IPS-15b (cell line): Measurements from ENCODE around the gene TALDO1.
"Not testable (repeated sequence)": the region's sequence is repeated elsewhere in the genome, so short reads cannot be mapped to it uniquely, and the experiment has no call there.

Experiments used
- H3K27me3 ChIP-seq: one replicate; pipeline ENCODE4 v1.6.1; 2013; ENCODE audit warnings: low read length; ENCODE audit not compliant: control insufficient read depth, insufficient read depth
- H3K36me3 ChIP-seq: one replicate; pipeline ENCODE4 v1.6.1; 2013; ENCODE audit warnings: low read length; ENCODE audit not compliant: control insufficient read depth, insufficient read depth
- H3K4me1 ChIP-seq: one replicate; pipeline ENCODE4 v1.6.1; 2013; ENCODE audit warnings: mild to moderate bottlenecking, low read length; ENCODE audit not compliant: control insufficient read depth, insufficient read depth
- H3K4me3 ChIP-seq: one replicate; pipeline ENCODE4 v1.5.1; 2013; ENCODE audit warnings: low read depth, low read length
- H3K9ac ChIP-seq: one replicate; pipeline ENCODE4 v1.6.1; 2013; ENCODE audit warnings: low read depth, mild to moderate bottlenecking, low read length
- H3K9me3 ChIP-seq: one replicate; pipeline ENCODE4 v1.6.1; 2013; ENCODE audit warnings: mild to moderate bottlenecking, low read length; ENCODE audit not compliant: control insufficient read depth, insufficient read depth

TALDO1 gene

DNA sequence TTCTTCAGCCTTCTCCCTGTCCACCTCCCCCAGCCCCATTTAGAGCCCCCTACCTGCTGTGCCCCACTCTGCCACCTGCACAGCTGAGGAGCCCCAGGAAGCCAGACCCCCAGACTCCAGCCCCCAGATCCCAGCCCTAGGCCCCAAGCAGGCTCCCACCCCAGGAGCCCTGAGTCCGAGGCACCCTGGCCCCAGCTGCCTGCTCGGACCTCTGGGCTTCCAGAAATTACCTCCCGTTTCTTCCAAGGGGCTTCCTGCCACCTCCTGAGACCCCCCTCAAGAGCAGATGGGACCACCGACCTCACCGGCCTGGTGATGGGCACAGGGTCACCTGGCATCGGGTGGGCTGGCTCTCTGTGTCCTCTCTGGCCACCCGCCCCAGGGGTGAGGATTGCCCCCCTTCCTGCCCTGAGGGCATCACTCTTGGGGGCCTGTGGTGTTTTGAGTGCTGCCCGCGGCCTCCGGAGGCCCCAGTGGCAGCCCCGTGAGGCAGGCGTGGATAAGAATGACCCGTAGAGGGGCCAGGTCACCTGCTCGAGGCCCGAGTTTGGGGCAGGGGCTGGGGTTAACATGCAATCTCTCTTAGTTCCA lies 18.3 kb upstream of the TALDO1 start:
- no peak overlapping the region for H3K4me3 ChIP-seq
- no peak overlapping the region for H3K9ac ChIP-seq
- no peaks in the 10 kb centered on the region for H3K27me3 ChIP-seq
- peaks cover 7% of the 10 kb centered on the region for H3K4me1 ChIP-seq
- no peaks in the 10 kb centered on the region for H3K36me3 ChIP-seq
- H3K9me3 ChIP-seq, result no peaks in the 10 kb centered on the region

DNA sequence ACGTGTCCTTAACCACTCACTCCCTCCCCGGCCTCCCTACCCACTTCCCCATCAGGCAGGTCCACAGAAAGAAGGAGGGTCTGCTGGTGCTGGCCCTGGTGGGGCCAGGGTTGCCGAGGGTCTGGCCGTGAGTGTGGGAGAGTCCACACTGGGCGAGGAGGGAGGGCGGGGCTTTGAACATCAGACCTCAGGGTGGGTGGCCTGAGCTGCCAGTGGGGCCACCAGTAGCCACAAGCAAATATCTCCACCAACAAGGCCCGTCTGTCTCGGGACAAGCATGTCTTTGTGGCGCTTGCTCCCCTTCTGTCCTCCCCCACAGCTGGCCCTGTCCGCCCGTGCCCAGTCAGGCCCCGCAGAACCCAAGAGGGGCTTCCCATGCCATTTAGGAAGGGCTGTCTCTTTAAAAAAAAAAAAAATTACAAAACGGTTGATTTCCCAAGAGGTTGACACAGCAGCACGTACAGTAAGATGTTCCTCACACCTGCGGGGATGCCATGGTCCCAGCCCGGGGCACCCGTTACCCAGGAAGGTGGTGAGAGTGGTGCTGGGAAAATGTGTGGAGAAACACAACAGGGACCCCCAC lies 17.7 kb upstream of the TALDO1 start:
- Histone ChIP-seq H3K36me3 (no peaks in the 10 kb centered on the region), H3K4me3 (no peak overlapping the region), H3K4me1 (peaks cover 7% of the 10 kb centered on the region), H3K9me3 (no peaks in the 10 kb centered on the region), H3K9ac (no peak overlapping the region), H3K27me3 (no peaks in the 10 kb centered on the region)

DNA sequence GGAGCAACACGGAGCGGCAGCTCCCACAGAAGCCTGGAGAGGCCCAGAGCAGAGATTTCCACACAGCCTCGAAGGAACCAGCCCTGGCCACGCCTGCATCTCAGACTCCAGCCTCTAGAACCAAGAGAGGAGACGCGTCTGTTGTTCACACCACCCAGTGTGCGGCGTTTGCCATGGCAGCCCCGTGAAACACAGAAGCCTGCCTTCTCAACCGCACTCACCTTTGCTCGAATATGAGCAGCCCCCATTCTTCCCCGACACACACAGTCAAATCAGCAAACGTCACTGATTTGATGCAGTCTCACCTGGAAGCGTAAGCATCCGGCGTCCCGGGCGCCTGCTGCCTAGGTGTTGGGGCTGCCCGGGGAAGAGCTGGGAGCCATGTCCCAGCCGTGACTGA lies 14.2 kb upstream of the TALDO1 start:
- Histone ChIP-seq H3K4me1 (peaks cover 2% of the 10 kb centered on the region), H3K4me3 (no peak overlapping the region), H3K27me3 (no peaks in the 10 kb centered on the region), H3K9ac (peak overlapping the region; percentile 3), H3K9me3 (no peaks in the 10 kb centered on the region), H3K36me3 (no peaks in the 10 kb centered on the region)

DNA sequence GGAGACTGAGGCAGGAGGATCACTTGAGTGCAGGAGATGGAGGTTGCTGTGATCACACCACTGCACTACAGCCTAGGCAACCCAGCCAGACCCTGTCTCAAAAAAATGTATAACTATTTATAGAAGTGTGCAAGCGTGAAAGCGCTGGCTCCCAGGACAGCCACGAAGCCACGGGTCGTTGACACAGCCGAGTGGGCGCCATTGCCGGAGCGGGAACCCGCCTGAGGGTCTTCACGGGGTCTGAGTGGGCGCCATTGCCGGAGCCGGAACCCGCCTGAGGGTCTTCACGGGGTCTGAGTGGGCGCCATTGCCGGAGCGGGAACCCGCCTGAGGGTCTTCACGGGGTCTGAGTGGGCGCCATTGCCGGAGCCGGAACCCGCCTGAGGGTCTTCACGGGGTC lies 12.7 kb upstream of the TALDO1 start:
- H3K4me3 ChIP-seq, H3K36me3 ChIP-seq, H3K9me3 ChIP-seq, H3K4me1 ChIP-seq, H3K9ac ChIP-seq, H3K27me3 ChIP-seq: not testable (repeated sequence)

DNA sequence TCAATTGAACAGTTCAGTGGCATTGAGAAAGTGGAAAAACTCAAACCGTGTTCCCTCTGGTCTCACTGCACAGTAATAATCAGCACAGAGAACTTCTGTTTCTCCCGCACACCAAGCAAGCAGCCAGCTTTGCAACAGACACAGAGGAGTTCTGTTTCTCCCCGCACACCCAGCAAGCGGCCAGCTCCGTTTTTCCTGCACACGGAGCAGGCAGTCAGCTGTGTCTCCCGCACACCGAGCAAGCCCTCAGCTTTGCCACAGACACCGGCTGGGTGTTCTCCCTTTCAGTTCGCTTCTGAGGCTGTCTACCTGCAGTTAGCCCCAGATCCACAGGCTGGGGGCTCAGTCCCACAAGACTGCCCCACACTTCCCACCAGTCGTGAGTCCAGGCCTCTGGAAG lies 9.9 kb upstream of the TALDO1 start:
- no peak overlapping the region for H3K4me3 ChIP-seq

DNA sequence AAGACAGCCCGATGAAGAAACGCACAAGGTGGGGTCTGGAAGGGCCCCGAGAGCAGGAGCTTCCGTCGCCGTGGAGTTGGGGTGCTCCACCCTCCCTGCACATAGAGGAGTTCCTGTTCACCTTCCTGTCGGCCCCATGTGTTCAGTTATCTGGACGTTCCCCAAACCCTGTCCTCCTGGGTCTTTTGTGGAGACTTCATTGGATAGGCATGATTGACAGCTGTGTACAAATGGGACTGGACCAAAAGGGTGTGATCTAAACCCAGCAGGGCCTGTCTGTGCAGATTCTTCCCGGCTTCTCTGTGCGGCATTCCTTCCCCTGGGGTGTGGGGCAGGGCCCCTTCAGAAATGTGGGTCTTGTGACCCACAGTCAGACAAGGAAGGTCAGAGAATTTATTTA lies 9.4 kb upstream of the TALDO1 start:
- not testable (repeated sequence) for H3K27me3 ChIP-seq, H3K4me3 ChIP-seq, H3K36me3 ChIP-seq, H3K9me3 ChIP-seq, H3K9ac ChIP-seq, H3K4me1 ChIP-seq

More for the DNA sequence above, 9.9 kb upstream of the TALDO1 start:
- Histone ChIP-seq H3K4me1 (peaks cover 2% of the 10 kb centered on the region), H3K36me3 (no peaks in the 10 kb centered on the region), H3K9ac (no peak overlapping the region), H3K9me3 (no peaks in the 10 kb centered on the region), H3K27me3 (no peaks in the 10 kb centered on the region)

DNA sequence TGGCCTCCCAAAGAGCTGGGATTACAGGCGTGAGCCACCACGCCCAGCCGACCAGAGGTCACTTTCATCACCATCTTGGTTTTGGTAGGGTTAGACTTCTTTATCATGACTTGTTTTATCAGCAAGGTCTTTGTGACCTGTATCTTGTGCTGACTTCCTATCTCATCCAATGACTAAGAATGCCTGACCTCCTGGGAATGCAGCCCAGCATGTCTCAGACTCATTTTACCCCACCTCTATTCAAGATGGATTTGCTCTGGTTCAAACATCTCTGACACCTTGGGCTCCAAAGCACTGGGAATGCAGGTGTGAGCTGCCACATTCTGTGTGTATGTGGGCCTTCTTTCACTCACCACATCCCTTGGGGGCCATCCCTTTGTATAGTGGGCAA lies 5.1 kb upstream of the TALDO1 start:
- no peaks in the 10 kb centered on the region for H3K9me3 ChIP-seq
- H3K4me3 ChIP-seq, result no peak overlapping the region
- H3K4me1 ChIP-seq, result peaks cover 9% of the 10 kb centered on the region
- H3K9ac ChIP-seq, result no peak overlapping the region
- no peaks in the 10 kb centered on the region for H3K36me3 ChIP-seq
- no peaks in the 10 kb centered on the region for H3K27me3 ChIP-seq

DNA sequence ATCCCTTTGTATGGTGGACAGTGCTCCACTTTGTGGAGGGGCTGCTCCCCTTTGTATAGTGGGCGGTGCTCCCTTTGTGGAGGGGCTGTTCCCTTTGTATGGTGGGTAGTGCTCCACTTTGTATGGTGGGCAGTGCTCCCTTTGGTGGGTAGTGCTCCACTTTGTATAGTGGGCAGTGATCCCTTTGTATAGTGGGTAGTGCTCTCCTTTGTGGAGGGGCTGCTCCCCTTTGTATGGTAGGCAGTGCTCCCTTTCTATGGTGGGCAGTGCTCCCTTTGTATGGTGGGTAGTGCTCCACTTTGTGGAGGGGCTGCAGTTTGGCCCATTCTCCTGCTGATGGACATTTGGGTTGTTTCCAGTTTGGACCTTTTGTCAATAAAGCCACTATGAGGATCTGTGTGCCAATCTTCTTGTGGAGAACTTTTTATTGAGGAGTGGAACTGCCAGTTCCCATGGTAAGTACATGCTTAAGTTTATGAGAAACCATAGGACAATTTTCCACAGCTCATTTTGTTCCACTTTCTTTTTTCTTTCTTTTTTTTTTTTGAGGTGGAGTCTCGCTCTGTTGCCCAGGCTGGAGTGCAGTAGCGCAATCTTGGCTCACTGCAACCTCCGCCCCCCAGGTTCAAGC lies 4.6 kb upstream of the TALDO1 start:
- no peaks in the 10 kb centered on the region for H3K36me3 ChIP-seq
- H3K4me1 ChIP-seq, result peaks cover 9% of the 10 kb centered on the region
- H3K9me3 ChIP-seq, result no peaks in the 10 kb centered on the region
- no peak overlapping the region for H3K4me3 ChIP-seq
- no peaks in the 10 kb centered on the region for H3K27me3 ChIP-seq
- no peak overlapping the region for H3K9ac ChIP-seq

DNA sequence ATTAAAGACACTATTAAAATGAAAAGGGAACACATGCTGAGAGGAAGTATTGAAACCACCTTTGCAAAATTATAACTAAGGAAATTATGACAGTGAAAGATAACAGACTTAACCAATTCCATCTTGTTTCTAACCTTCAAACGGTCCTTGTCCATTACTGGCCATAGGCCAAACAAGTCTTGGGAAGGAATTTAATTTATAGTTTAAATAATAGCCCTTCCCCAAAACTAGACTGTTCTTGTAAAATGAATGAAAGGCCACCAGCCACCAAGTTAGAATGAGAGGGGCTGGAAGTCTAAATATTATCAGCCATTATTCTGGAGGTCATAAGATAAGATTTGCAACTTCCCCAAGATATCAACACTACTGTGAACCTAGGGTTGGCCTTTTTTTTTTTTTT lies 1.8 kb upstream of the TALDO1 start:
- Histone ChIP-seq H3K36me3 (peaks cover 5% of the 10 kb centered on the region), H3K4me1 (peaks cover 11% of the 10 kb centered on the region), H3K9me3 (no peaks in the 10 kb centered on the region), H3K27me3 (no peaks in the 10 kb centered on the region), H3K9ac (no peak overlapping the region), H3K4me3 (no peak overlapping the region)

DNA sequence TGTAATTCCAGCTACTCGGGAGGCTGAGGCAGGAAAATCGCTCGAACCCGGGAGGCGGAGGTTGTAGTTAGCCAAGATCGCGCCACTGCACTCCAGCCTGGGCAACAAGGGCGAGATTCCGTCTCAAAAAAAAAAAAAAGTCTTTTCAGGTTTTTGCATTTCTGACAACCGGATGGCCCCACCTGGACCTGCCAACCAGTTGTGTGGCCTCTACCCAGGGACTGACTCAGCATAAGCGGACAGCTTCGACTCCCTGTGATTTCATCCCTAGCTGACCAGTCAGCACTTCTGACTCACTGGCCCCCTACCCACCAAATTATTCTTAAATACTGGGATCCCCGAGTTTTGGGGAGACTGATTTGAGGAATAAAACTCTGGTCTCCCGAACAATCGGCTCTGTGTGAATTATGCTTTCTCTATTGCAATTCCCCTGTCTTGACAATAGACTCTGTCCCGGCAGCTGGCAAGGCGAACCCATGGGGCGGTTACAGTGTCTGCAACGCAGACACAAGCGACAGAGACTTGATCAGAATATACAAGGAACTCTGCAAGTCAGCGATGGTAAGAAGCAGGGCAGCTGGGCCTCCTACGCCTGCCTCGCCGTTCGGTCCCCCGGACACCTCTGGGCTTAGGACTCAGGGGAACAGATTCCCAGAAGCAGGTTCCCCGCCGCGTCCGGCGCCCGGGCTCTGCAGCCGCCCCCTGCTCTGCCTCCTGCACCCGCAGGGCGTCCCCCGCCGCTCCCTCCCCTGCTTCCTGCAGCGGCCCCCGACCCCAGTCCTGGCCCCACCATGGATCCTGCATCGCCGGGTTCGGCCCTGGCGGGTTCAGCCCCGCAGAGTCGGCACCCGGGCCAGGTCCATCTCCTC lies 741 bp upstream of the TALDO1 start:
- peaks cover 11% of the 10 kb centered on the region for H3K4me1 ChIP-seq
- H3K27me3 ChIP-seq, result no peaks in the 10 kb centered on the region
- H3K4me3 ChIP-seq, result peak overlapping the region; percentile 84
- peaks cover 5% of the 10 kb centered on the region for H3K36me3 ChIP-seq
- peak overlapping the region; percentile 76 for H3K9ac ChIP-seq
- H3K9me3 ChIP-seq, result no peaks in the 10 kb centered on the region

DNA sequence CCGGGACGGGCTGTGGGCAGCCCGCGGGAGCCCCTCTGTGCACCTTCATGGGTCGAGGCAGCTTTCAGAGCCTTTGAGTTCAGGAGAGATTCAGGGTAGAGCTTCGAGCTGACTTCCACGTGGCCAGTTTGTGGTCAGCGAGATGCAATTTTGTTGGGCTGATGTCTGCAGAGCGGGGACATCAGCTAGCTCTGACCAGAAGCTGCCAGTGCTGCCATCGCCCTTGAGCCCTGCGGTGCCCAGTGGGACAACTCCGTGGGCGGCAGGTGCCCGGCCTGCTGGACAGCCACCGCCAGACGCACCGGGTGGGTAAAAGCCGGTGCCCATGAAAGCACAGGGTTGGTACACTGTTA lies 719 bp downstream of the TALDO1 start:
- Histone ChIP-seq H3K4me1 (peaks cover 11% of the 10 kb centered on the region), H3K9ac (peak overlapping the region; percentile 79), H3K9me3 (no peaks in the 10 kb centered on the region), H3K4me3 (peak overlapping the region; percentile 58), H3K36me3 (peaks cover 8% of the 10 kb centered on the region), H3K27me3 (no peaks in the 10 kb centered on the region)

DNA sequence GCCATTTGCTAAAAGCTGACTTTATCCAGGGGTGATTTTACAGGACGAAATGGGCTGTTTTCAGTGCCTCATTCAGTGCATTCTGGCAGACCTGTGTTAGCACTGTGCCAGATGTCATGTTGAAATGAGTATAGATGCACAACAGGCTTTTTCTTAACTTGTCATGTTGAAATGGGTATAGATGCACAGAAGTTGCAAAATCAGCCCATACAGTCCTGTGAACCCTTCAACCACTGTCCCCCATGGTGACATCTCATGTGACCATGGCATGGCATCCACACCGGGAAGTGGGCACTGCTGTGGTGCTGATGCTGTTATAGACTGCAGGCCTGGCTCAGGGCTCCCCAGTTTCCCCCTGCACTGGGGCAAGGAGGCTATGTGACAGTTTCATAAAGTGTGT lies 2.5 kb downstream of the TALDO1 start:
- no peaks in the 10 kb centered on the region for H3K9me3 ChIP-seq
- H3K4me1 ChIP-seq, result peaks cover 6% of the 10 kb centered on the region
- H3K4me3 ChIP-seq, result no peak overlapping the region
- no peaks in the 10 kb centered on the region for H3K27me3 ChIP-seq
- H3K36me3 ChIP-seq, result peaks cover 8% of the 10 kb centered on the region
- no peak overlapping the region for H3K9ac ChIP-seq
